ENCODE results near the gene CTNNBIP1.

Gene CTNNBIP1

DNA sequence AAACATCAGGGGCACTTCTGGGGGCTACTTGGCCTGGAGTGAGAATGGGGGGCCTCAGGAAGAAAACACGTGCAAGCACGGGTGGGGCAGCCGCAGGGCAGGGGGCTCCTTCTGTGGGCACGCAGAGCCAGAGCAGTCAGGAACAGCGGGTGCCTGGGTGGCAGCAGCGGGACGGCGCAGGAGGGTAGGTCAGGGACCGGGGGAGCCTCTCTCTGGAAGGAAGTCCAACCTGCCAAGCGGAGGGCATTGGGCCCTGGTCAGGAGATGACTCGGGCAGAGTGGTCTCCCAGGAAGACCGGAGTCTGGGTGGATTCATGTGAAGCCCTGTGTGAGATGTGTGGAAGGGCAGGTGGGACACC is 27.1 kb downstream of the CTNNBIP1 start:
- H3K4me3 ChIP-seq (ENCODE audit: low read length): no peak overlapping the region
- no peak for DNase-seq (ENCODE audit: low read depth, low spot score)

DNA sequence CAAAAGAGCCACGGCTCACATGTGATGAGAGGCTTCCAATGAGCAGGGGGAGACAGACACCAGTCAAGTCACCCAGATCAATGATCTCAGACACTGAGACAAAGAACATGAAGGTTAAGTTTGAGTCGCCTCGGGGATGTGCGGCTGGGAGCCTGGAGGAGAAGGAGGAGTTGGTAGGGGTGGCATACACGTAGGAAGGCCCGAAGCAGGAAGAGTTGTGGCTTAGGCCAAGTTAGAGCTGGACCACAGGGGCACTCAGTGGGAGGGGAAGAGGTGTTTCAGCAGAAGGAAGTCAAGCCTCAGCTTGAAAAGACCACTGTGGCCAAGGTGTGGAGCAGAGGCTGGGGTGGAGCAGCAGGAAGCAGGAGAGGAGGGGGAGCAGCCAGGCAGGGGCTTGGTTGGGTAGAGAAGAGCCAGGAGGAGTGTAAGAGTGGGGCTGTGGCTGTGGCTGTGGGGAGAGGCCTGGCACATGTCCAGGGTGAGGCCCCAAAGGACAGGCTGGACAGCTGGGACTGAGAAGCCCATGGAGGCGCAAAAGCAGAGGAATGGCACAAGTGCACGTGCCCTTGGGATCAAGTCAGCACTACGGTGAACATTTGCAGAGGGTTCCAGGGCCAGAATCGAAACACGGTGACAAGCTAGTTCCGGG is 27.6 kb downstream of the CTNNBIP1 start:
- H3K4me3 ChIP-seq (ENCODE audit: low read length): no peak overlapping the region
- peak; percentile 45 for DNase-seq (ENCODE audit: low read depth, low spot score)

DNA sequence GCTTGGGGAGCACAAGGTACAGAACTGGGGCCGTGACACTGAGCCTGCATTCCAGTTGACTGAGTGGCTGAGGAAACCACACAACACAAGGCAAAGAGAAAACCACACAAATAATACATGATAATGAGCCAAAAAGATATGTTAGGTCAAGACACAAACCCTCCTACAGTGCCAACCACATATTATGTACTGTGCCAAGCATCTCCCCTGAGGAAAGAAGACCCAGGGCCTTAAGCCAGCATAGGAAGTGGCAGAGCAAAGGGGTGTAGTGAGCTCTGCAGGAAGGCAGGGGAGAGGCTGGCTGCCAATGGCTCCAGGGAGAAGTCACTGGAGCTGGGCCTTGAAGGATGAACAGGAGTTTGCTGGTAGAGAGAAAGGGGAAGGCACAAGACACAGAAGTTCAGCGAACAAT is 28.2 kb downstream of the CTNNBIP1 start:
- peak; percentile 63 for DNase-seq (ENCODE audit: low read depth, low spot score)
- H3K4me3 ChIP-seq (ENCODE audit: low read length): no peak overlapping the region

DNA sequence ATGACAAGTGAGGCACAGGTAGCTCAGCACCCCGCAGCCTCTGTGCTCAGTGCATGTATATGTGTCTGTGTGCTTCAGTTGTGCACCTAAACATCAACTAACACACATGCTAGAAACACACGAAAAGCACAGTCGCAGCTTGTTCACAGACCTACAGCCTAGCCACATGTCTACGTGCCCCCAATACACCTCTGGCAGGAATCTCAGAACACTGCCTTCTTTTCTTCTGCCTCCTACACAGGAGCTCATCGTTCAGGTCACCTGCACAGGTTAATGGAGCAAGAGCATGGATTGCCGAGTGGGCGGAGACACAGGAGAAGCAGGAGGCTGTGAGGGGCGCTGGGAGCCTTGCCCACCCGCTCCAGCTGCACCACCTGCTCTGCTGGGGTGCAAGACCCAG is 31.7 kb downstream of the CTNNBIP1 start:
- H3K4me3 ChIP-seq (ENCODE audit: low read length): no peak overlapping the region
- DNase-seq (ENCODE audit: low read depth, low spot score): no peak

DNA sequence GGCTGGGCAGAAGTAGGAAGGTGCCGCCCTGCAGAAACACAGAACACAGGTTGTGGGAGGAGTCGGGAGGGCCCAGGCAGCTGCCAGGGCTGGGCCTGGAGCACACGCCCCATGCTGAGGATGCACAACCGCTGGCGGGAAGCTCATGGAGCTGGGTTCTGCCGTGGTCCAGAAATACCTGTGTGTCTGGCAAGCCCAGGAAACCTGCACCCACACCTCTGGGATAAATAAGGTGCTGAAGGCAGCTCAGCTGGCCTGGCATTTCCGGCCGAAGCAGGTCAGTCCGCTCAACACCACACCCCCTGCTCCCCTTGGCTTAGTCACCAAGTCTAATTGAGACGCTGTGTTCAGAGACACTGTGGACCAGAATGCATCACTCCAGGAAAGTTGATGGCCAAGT is 32.1 kb downstream of the CTNNBIP1 start:
- no peak overlapping the region for H3K4me3 ChIP-seq (ENCODE audit: low read length)
- DNase-seq (ENCODE audit: low read depth, low spot score): no peak

DNA sequence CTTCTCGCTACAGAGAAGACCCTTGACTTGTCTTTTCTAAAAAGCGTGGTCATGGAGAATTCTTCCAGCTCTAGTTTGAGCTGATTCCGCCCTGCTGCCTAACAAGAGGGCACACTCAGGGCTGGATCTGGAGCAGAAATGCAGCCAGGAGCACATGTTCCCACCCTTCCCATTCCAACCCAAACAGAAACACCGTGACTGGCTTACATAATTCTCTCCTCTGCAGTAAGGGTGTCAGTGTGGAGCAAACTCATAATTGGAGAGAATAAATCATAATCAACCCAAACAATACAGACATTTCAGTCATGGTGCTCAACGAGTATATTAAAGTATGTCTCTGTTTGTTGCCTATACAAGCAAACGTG is 34.5 kb downstream of the CTNNBIP1 start:
- no peak for DNase-seq (ENCODE audit: low read depth, low spot score)
- no peak overlapping the region for H3K4me3 ChIP-seq (ENCODE audit: low read length)

DNA sequence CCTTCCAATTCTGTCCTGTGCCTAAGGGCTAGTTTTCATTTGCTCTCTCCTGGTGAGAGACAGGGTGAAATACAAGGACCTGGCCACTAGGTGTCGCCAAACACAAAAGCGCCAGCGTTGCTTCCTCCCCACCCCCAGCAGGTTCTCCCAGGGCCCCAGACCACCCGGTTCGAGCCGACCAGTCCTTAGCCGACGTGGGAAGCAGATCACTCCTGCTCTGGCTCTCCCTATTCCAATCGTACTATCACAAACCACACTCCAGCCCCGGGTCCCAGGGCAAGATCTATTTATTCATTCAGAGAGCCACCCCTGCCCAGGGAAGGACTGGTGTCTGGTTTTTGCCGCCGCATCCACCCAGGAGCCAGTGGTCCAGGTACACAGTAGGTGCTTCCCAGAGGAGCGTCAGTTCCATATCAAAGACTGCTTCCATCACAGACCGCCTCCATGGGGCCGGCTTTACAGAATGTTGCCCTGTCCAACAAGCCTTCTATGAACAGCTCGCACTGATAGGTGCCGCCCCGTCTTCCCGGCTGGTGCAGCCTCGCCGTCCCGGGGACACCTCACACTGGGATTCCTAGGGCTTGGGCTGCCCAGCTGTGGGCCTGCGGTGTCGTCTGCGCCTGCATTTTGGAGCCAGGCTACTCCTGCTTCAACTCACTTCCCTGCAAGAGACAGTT is 35.0 kb downstream of the CTNNBIP1 start:
- peak; percentile 65 for DNase-seq (ENCODE audit: low read depth, low spot score)

DNA sequence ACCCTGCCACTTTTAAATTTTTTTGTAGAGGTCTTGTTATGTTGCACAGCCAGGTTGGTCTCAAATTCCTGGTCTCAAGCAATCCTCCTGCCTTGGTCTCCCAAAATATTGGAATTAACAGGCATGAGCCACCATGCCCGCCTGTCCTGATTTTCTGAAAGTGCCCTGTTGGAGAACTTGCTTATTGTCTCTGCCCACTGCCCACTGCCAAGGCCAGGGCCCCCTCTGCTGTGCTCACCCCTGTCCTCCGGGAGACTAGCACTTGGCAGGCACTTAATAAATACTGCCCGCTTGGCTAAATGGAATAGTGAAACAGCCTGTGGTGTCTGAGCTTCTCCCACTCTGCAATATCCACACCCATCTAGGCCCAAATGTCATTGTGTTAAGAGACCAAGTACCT is 35.7 kb downstream of the CTNNBIP1 start:
- no peak overlapping the region for H3K4me3 ChIP-seq (ENCODE audit: low read length)

More for the DNA sequence above, 35.0 kb downstream of the CTNNBIP1 start:
- no peak overlapping the region for H3K4me3 ChIP-seq (ENCODE audit: low read length)

DNA sequence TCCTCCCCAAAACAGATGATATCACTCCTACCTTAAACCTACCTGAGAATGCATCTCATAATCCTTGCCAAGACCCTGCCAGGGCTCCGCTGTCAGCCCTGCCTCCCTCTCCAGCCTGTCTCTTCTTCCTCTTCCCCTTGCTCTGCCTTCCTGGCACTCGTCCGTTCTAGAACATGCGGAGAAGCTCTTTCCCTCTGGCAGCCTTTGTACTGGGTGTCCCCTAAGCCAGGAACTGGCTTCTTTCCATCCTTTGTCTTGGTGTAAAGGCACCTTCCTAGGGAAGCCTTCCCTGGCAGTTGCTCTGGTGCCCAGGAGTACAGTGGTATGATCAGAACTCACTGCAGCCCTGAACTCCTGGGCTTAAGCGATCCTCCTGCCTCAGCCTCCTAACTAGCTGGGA is 36.1 kb downstream of the CTNNBIP1 start:
- H3K4me3 ChIP-seq (ENCODE audit: low read length): no peak overlapping the region
- no peak for DNase-seq (ENCODE audit: low read depth, low spot score)

More for the DNA sequence above, 35.7 kb downstream of the CTNNBIP1 start:
- no peak for DNase-seq (ENCODE audit: low read depth, low spot score)

DNA sequence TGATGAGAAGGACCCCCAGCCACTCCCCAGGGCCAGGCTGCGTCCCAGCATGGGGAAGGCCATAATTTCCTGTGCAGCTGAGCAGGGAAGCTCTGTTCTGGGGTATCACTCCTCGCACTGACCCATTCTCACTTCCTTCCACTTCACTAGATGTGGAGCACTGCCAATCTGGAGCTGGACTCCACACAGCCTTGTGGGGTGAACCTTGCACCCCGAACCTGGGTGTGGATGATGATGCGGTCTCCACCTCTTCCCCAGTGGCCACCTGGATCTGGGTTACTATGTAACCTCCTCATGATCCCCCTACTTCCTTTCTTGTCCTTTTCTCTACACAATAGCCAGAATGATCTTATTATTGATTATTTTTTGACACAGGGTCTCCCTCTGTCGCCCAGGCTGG is 36.7 kb downstream of the CTNNBIP1 start:
- no peak for DNase-seq (ENCODE audit: low read depth, low spot score)
- H3K4me3 ChIP-seq (ENCODE audit: low read length): no peak overlapping the region

DNA sequence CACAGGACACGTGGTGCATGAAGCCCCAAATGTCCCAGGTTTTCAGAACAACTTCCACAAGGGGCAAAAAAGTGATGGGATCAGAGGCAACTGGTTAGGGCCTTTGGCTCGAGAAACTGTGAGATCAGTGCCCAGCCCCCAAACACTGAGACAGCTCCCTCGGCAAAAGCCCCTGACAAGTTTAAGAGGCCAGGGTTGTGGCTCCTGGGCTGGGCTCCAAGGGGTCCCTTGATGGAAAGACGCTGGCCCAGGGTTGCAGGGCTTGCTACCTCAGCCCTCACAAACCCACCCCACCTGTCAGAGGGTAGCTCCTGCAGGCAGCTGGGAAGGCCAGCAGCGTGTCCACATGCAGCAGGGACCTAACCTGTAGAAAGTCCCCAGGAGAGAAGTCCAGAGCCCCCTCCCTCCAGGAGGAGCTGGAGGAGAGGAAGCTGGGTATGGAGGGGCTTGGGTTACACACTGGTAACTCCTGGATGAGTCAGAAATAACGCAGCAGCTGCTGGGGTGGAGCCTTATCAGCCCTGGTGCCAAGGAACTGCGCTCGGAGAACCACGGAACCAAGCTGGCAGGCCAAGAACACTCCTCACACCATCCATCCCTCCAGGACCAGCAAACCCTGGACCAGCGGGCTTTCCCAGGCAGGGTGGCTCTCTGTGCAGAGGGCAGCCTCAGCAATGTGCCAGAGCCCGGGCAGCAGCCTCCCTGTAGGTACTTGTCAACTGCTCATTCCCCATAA is 37.5 kb downstream of the CTNNBIP1 start:
- H3K4me3 ChIP-seq (ENCODE audit: low read length): no peak overlapping the region
- DNase-seq (ENCODE audit: low read depth, low spot score): no peak

DNA sequence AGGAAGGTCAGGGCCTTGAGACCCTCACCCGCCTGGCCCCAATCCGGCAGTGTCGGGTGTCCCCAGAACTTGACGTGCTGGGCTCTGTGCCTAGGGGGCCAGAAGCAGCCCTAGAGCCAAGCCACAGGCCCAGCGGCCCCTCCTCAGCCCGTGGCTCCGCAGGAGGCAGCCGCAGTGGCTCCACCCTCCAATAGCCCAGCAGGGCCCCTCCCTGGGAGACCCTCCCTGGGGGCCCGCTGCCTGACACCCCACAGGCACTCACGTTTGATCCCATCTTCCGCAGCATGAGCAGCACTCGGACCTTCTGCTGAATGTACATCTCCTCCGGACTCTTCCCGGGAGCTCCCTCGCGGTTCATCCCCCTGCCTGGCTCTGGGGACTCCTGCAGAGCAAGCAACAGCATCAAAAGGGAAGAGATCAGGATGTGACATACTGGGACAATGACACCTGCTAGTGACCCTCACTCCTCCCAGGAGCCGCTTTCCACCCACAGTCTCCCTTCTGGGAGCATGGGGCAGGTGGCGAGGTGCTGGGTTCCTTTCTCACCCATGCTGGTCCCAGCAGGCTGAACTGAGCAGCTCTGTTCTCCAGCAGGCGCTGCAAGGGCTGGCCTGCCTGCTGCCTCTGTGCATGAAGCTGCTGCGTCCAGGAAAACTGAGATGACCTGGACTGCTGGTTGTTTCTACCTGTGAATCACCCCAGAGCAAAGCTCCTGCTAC is 38.2 kb downstream of the CTNNBIP1 start:
- H3K4me3 ChIP-seq (ENCODE audit: low read length): no peak overlapping the region
- DNase-seq (ENCODE audit: low read depth, low spot score): no peak

DNA sequence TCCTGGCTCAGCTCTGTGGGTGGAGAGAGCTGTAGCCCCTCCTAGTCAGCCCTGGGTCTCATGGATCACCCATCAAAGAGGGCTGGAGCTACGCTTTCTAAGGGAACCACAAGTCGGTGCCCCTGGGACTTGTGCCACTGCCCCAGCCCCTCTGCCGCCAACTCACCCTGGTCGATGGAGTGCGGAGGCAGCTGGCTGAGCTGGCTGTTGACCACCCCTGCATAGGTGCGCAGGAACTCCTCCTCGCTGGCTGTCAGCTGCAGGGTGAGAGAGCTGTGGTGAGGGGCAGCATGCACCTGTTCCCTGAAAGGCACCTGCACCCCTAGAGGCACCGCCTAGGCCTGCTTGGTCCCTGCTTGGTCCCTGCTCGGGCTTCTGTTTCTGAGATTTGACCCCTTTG is 39.0 kb downstream of the CTNNBIP1 start:
- no peak for DNase-seq (ENCODE audit: low read depth, low spot score)
- no peak overlapping the region for H3K4me3 ChIP-seq (ENCODE audit: low read length)

DNA sequence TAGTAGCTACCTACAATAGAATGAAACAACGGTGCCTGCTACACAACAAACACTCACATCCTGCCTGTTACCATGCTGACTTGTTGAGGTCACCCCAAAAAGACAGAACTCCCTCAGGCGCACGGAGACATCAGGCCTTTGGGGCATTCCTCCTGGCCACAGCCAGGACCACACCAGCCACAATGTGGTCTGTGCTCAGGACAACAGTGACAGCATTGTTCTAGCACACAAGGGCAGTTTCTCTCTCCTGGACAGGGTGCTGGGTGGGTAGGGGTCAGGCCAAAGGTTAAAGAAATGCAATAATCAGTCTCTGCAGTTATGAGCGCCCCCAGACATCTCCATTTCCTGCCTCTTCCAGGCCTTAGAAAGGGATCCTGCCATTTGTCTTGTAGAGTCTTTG is 39.5 kb downstream of the CTNNBIP1 start:
- no peak for DNase-seq (ENCODE audit: low read depth, low spot score)
- no peak overlapping the region for H3K4me3 ChIP-seq (ENCODE audit: low read length)

DNA sequence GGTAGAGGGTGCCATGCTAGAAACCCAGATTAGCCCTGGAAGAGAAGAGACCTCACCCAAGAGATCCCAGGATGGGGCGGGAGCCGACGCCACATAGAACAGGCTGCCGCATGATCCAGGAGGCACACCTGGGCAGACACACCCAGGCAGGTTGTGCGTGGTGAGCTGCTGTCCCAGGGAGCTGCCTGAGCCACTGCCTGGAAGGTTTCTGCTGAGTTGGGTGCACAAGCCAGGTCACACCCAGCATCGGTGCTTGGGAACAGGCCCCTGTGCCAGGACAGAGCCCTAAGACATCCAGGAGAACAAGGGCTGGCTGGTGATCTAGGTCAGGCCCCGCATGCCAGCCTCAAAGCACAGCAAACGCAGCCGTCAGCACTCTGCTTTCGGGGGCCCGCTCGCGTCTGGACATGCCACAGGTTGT is 40.2 kb downstream of the CTNNBIP1 start:
- H3K4me3 ChIP-seq (ENCODE audit: low read length): no peak overlapping the region
- no peak for DNase-seq (ENCODE audit: low read depth, low spot score)

DNA sequence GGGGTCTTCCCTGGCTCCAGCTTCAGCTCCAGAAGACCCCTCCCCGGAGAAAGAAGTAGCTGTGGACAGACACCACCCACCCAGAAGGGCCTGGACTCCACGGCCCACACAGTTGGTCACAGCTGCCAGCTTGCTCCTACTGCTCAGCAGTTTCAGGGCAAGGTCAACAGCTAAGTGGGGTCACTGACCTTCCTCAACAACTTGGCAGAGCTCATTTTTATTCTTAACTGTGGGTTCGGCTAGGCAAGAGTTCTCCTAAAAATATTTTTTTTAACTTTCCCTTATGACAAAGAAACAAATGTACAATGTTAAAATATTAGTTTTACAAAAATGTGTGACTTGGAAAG is 41.9 kb downstream of the CTNNBIP1 start:
- H3K4me3 ChIP-seq (ENCODE audit: low read length): no peak overlapping the region
- no peak for DNase-seq (ENCODE audit: low read depth, low spot score)

DNA sequence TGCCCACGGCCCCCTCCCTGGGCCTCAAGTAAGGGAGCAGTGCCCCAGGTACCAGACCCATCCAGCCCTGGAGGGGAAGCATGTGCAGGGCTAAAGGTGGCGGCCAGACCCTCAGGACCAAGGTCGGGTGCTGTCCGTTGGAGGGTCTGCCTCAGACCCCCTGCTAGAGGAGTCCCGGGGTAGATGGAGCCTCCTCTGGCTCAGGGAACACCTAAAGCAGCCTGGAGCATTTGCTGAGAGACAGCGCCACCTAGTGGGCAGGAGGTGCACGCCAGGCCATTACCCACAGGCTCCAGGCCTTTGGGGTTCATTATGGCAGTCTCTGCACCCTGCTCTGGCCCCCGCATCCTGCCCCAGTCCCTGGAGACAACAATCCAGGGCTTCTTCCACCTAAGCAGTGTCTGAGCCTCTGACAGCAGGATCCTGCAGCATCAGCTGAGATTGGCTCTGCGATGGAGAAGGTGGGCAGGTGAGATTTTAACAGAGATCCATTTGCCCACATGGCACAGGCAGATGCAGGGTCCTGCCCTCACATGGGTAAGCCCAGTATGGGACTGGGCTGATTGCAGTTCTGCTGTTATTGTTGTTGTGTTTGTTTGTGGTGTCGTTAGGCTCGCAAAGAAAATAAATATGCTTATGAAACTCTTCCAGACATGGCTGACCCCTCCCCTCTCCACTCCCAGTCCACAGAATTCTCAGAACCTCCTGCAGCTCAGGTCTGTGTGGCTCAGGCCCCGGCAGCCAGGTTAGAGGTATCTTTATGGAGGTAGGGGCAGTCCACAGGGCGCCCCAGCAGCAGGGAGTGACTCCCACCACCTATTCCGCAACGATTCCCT is 42.4 kb downstream of the CTNNBIP1 start:
- peak; percentile 60 for DNase-seq (ENCODE audit: low read depth, low spot score)

DNA sequence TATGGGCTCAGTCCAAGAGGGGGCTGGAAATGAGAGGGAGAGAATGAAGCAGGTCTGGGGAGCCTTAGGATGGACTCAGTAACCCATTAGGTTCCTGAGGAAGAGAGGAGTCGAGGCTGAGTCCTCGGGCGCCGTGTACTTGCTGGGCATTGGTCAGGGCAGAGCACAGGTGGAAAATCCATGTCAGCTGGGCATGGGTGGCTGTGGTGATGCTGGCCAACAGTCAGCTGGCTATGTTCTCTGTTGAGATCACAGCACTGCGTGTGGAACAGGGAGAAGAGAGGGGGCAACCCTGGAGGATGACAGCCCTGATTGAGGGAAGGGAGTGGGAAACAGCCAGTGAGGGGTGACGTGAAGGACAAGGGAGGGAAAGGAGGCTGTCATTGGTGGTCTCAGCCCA is 43.2 kb downstream of the CTNNBIP1 start:
- H3K4me3 ChIP-seq (ENCODE audit: low read length): no peak overlapping the region
- no peak for DNase-seq (ENCODE audit: low read depth, low spot score)

More for the DNA sequence above, 42.4 kb downstream of the CTNNBIP1 start:
- H3K4me3 ChIP-seq (ENCODE audit: low read length): no peak overlapping the region

DNA sequence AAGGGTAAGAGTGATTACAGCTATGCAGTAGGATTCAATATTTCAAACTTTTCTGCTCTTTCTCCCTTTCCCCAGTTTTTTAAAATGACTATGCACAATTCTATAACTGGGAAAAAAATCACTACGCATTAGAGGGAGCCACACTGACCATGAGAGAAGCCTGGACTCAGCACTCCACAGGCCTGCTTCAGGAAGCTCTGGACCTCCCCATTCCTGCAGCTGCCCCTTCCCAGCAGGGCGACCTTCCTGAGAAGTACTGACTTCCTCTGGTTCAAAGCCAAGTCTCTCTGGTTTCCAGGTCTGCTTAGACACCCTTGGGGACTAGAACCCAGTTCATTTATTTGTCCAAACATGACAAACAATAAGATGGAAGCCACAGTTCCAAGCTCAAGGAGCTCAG is 44.3 kb downstream of the CTNNBIP1 start:
- no peak for DNase-seq (ENCODE audit: low read depth, low spot score)
- no peak overlapping the region for H3K4me3 ChIP-seq (ENCODE audit: low read length)
